Measurements from ENCODE around the gene AMER2.

The AMER2 gene, protein sequence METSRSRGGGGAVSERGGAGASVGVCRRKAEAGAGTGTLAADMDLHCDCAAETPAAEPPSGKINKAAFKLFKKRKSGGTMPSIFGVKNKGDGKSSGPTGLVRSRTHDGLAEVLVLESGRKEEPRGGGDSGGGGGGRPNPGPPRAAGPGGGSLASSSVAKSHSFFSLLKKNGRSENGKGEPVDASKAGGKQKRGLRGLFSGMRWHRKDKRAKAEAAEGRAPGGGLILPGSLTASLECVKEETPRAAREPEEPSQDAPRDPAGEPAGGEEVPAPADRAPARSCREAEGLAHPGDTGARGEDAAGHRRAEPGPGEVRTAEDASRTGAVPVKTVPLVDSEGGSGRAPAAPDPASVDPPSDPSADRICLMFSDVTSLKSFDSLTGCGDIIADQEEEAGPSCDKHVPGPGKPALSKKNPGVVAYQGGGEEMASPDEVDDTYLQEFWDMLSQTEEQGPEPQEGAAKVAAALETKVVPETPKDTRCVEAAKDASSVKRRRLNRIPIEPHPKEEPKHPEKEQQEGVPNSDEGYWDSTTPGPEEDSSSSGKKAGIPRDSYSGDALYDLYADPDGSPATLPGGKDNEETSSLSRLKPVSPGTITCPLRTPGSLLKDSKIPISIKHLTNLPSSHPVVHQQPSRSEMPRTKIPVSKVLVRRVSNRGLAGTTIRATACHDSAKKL

DNA sequence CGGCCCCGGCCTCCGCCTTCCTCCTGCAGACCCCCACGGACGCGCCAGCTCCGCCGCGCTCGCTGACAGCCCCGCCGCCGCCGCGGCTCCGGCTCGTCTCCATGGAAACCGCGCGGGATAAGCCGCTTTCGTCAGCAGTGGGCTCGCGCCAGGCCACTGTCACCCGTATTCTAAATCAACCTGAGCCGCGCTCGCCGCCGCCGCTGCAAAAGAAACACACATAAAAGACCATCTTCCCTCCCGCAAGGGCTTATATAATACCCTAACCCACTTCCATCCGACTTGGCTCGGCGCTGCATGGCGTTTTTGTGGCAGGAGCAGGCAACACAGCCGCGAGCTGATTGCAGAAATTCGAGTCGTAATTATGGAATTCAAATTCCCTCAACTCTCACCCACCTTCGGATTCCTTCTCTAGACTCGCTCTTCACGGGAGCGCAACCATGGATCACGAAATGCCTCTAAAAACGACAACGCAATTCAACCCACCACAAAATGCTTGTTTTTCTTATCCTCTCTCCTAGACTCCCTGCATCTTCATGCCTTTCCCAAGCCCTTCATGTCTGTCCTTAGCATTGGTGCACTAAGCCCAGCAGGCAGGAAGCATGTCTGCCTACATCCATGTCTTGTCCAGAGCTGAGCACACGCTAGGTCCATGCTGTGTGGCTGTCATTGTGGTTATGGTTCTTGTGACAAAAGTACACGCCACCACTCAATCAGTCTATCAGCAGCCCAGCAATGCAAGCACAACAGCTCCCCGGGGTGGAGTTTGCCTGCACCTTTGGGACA, at the start of gene AMER2:
TSS of gene AMER2 (minus strand) at position 772 of the 786 bp plus-strand sequence. CDS start at position 103, 669 bp downstream.
- no peak for DNase-seq

- no peak for DNase-seq
Measured at GRCh38 chr13:25218019-25218418, 45.9 kb upstream of the AMER2 start.

GRCh38 chr13:25217023-25217885, 45.2 kb upstream of the AMER2 start:
- no peak for DNase-seq

DNA sequence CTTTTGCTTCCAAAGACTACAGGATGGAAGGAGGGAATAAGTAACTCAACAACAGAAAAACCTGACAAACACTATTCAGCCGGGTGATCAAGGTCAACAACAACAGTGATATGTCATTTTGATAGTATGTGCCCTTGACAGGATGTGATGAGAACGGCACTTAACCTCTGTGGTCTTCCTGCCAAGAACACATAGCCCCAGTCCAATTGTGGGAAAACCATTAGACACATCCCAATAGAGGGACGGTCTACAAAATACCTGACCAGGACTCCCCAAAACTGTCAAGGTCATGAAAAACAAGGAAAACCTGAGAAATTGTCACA, 43.1 kb upstream of the AMER2 start:
- DNase-seq, result no peak

DNA sequence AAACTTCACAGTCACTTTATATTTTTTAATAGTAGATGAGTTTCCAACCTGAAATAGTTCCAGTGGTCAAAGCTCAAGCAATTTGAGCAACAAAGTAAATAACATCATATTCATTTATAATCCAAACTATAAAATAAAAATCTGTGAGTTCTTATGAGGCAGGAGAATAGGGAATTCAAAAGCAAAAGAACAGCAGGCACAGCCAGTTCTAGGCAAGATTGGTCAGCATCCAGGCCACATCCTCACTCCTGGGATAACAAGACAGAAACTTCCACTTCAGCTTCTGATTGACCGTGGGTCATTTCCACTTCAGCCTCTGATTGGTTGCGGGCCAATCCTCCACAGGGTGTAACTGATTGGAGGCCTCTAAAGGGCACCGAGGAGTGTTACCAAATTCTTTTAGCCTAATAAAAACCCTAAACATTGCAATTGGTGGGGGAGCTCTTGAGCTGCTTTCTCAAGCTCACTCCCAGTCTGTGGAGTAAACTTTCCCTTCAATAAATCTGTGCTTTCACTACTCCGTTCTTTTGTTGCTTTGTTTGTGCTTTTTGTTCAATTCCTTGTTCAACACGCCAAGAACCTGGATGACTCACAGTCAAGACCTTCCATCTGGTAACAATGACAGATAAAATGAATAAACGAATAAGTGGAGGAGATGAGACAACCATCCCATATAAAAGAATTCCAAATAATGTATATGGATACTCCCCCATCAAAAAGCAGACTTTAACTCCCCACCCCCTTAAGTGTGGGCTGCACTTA, 42.6 kb upstream of the AMER2 start:
- no peak for DNase-seq

- no peak for DNase-seq
Measured at GRCh38 chr13:25213715-25214114, 41.6 kb upstream of the AMER2 start.

GRCh38 chr13:25210842-25211569, 38.9 kb upstream of the AMER2 start:
- DNase-seq, result no peak

- DNase-seq, result no peak
Measured at GRCh38 chr13:25207291-25207810, 35.3 kb upstream of the AMER2 start.

DNA sequence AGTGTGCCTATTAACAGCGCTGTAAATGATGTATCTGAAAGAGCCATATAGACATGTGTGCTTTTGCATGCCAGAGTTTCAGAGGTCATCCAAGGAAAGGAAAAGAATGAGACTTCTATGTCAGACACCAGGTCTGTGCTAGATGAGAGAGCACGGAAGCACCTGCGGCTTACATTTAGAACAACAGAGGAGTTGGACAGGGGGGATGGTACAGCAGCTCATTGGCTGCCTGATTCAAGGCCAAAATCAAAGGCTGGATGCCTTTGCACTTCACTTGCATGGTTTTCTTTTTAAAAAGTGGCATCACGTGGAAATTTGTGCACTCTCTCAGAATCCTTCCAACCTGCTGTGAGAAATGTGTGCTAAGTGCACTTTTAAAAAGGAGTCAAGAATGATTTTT, 32.8 kb upstream of the AMER2 start:
- DNase-seq, result no peak

GRCh38 chr13:25203127-25203740, 31.1 kb upstream of the AMER2 start:
- no peak for DNase-seq

- no peak for DNase-seq
Measured at GRCh38 chr13:25200783-25201182, 28.7 kb upstream of the AMER2 start.

DNA sequence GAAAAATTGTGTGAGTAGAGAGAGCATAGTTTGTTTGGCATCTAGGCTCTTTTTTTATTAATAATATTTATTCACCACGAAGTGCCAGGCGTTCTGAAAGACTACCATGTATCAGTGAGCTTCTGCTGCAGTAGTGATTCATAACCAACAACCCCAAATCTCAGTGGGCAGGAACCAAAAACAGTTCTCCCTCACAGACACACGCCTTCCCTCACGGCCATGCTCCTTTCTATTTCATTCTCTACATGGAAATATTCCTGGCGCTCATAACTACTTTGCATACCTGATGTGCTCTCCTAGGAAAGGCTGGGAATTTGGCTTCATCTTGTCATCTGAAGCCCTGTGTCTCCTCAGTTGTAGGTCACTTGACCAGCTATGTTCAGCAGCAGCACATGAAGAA, 26.6 kb upstream of the AMER2 start:
- no peak for DNase-seq

DNA sequence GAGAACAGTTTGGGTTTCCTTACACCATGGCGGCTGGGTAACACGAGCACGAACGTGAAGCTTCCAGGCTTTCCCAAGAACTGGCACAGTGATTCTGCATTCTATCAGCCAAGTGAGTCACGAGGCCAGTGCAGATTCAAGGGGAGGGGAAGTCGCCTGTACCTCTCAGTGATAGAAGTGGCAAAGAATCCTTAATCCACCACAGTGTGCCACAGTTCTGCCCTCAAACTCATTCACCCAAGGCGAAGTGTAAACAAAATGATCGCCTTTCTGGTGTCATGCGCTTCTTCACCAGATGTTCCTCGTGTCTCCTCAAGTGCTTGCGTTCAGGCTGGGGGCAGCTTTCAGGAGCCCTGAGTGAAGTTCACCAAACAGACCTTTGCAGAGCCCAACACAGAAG, 24.9 kb upstream of the AMER2 start:
- DNase-seq, result no peak

DNA sequence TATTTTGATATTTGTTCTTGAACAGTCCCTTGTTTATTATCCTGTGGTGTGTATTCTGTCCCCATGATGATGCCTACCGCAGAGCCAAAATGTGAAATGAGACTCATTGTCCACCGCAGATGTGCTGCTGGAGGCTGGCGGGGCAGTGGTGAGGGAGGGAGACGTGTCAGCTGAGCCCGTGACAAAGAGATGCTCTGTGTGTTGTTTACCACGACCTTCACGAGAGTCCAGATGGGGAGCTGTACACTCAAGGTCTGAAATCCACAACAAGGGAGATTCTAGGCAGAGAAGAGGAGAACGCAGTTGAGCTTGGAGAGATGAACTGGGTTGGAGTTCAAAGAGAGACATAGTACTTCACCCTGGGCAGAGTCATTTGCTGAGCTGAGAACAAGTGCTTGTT, 20.8 kb upstream of the AMER2 start:
- no peak for DNase-seq

DNA sequence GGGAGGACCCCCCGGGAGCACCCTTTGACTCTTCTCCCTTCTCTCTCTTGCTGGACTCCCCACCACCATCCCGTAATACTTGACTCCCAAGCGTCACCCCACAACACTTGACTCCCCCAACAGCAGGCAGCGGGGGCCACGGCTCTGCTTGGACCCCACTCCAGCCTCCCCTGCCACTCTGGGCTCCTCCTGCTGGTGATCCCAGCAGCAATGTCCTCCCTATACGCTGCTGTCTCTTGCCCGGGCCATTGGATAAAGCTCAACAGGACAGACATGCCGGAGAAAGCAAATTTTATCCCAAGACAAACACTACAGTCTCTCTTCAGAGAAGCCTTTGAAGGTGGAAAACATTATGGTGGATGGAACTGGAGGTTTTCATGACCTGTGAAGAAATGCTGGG, 20.4 kb upstream of the AMER2 start:
- no peak for DNase-seq

DNA sequence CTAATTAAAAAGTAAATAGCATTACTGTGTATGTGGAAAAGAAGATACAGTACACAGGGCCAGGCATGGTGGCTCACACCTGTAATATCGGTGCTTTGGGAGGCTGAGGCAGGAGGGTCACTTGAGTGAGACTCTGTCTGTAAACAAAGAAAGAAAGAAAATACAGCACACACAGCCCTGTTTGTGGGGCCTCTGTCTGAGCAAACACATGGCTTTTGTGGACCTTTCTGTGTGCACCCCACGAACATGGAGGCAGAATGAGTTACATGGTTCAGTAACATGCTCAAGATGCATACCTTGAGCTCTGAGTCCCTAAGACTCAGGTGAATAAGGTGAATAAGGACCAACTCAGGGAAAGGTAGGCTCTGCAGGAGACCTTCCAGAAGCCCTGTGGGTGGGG, 20.0 kb upstream of the AMER2 start:
- DNase-seq, result no peak

DNA sequence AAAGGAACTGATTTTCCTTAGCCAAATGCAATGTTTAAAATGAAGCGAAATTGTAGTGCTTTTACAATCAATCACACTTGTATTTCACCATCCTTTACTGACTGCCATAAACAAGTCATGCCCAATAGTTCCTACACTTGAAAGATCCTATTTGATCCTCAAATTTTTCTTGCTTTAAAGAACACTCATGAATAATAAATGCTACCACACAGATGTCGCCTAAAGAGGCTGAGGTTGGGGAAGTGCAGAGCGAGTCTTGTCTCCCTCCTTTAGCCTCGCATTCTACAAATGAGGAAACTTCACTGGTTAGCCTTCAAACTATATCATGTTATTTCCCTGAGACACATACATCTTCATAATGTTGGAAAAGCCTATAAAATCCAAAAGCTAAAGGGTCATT, 18.7 kb upstream of the AMER2 start:
- DNase-seq, result no peak

DNA sequence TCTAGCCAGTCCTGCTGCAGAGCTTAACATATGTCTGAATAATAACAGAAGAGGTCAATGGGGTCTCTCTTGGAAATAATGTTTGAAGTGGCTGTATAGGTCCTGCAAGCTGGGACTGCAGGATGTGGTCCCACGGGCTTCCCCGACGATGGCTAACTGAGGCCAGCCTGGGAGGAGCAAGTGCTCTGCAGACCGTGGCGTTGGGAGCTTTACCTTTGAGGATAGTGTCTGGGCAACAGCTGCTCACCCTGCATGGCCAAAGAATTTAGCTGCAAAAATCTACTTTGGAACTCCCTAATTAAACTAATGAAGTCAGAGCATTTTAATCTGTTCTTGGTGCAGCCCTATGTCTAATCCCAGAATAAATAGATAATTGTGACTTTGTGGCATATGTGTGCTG, 18.2 kb upstream of the AMER2 start:
- no peak for DNase-seq

- no peak for DNase-seq
Measured at GRCh38 chr13:25187596-25187995, 15.5 kb upstream of the AMER2 start.

- DNase-seq, result no peak
Measured at GRCh38 chr13:25186187-25186586, 14.1 kb upstream of the AMER2 start.

GRCh38 chr13:25181597-25181996, 9.5 kb upstream of the AMER2 start:
- DNase-seq, result no peak
